MCF 10A (cell line): ENCODE data around the gene FASN. TPM values are rescaled to one million over a fixed set of nuclear protein-coding genes. Genes with fewer than 3 reads are reported as not detected.

Source experiments
- BruUV-seq: library from RNA; stranded (reverse); fragments of 400-500 nt; replicated peaks from 2 replicates; lab custom pipeline; 2021; lab: Mats Ljungman, UMichigan
- CTCF ChIA-PET: fragments of 300-600 bp; sonication (Branson Sonifier 250); formaldehyde crosslinking; extraction: SDS; loops from one replicate; lab custom pipeline; 2021; ENCODE audit warnings: antibody characterized with exemption, inconsistent platforms; lab: Yijun Ruan, JAX
- POLR2A ChIA-PET: fragments of 300-600, 350-650 bp; sonication (Branson Sonifier 250); formaldehyde crosslinking; extraction: SDS; loops from one replicate; lab custom pipeline; 2020; ENCODE audit warnings: antibody characterized with exemption, inconsistent platforms; lab: Yijun Ruan, JAX
- DNase-seq: peaks from one replicate; pipeline ENCODE4 v3.0.0-alpha.2; 2018; ENCODE audit not compliant: unreplicated experiment
- H3K27ac Mint-ChIP-seq: one replicate; pipeline ENCODE4 v1.8.0; 2022; ENCODE audit warnings: mild to moderate bottlenecking, low read depth, mixed read lengths; ENCODE audit not compliant: unreplicated experiment
- H3K27me3 Mint-ChIP-seq: one replicate; pipeline ENCODE4 v1.8.0; 2022; ENCODE audit warnings: mixed read lengths; ENCODE audit not compliant: insufficient read depth, unreplicated experiment
- H3K36me3 Mint-ChIP-seq: one replicate; pipeline ENCODE4 v1.8.0; 2022; ENCODE audit warnings: mild to moderate bottlenecking, moderate library complexity, mixed read lengths; ENCODE audit not compliant: insufficient read depth, unreplicated experiment
- H3K4me1 Mint-ChIP-seq: one replicate; pipeline ENCODE4 v1.8.0; 2022; ENCODE audit warnings: mixed read lengths; ENCODE audit not compliant: insufficient read depth, unreplicated experiment
- H3K4me3 Mint-ChIP-seq: one replicate; pipeline ENCODE4 v1.8.0; 2022; ENCODE audit warnings: mild to moderate bottlenecking, moderate library complexity, mixed read lengths; ENCODE audit not compliant: unreplicated experiment
- H3K9me3 Mint-ChIP-seq: one replicate; pipeline ENCODE4 v1.8.0; 2022; ENCODE audit warnings: mixed read lengths; ENCODE audit not compliant: unreplicated experiment
- intact Hi-C: fragments of 100-400 bp; cut with micrococcal nuclease; formaldehyde crosslinking; loops from 2 replicates; pipeline ENCODE4 v1.14.1; 2022
- total RNA-seq: library from RNA; stranded (reverse); gene quantifications from 2 replicates; pipeline ENCODE4 v1.2.3, GENCODE V29; 2022
- TF ChIP-seq, protein P1 (sequence below): fragments of 200-600 bp; IDR thresholded peaks from one replicate; pipeline ENCODE4 v1.8.0; 2022; ENCODE audit warnings: antibody characterized with exemption, mild to moderate bottlenecking; ENCODE audit not compliant: unreplicated experiment

FASN gene
- total RNA-seq, 1 experiment from 2014 or later: 120 TPM

DNA sequence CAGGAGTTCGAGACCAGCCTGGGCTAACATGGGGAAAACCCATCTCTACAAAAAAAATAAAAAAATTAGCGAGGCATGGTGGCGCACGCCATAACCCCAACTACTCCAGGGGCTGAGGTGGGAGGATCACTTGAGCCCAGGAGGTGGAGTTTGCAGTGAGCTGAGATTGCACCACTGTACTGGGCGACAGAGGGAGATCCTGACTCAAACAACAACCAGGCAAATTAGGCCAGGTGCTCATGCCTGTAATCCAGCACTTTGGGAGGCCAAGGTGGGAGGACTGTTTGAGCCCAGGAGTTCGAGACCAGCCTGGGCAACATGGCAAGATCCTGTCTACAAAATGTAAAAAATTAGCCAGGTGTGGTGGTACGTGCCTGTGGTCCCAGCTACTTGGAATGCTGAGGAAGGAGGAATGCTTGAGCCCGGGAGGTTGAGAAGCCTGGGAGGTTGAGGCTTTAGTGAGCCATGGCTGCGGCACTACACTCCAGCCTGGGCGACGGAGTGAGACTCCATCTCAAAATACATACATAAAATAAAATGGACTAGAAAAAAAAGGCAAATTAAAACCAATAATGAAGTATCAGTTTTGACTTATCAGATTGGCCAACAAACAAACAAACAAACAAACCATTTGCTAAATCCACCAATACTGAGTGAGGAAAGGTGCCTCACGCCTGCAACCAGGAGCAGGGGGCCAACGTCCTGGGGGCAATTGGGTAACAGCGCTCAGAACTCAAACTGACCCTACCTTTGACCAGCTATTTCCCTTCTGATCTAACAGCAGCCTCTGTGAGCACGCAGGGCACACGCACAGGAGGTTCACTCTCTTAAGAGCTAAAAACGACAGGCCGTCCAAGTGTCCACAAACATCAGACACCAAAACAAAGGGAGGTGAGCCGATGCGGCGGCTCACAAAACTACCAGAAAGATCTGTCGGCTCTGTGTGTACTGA is 19.4 kb upstream of the FASN start:
- CTCF ChIA-PET: no interaction called here
- no peak for DNase-seq
- H3K9me3 Mint-ChIP-seq: no peaks in the 10 kb centered on the region
- TF ChIP-seq, protein P1, sequence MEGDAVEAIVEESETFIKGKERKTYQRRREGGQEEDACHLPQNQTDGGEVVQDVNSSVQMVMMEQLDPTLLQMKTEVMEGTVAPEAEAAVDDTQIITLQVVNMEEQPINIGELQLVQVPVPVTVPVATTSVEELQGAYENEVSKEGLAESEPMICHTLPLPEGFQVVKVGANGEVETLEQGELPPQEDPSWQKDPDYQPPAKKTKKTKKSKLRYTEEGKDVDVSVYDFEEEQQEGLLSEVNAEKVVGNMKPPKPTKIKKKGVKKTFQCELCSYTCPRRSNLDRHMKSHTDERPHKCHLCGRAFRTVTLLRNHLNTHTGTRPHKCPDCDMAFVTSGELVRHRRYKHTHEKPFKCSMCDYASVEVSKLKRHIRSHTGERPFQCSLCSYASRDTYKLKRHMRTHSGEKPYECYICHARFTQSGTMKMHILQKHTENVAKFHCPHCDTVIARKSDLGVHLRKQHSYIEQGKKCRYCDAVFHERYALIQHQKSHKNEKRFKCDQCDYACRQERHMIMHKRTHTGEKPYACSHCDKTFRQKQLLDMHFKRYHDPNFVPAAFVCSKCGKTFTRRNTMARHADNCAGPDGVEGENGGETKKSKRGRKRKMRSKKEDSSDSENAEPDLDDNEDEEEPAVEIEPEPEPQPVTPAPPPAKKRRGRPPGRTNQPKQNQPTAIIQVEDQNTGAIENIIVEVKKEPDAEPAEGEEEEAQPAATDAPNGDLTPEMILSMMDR: no peak
- H3K4me3 Mint-ChIP-seq: no peak overlapping the region
- POLR2A ChIA-PET: no interaction called here
- intact Hi-C loops: no loop called here
- peak overlapping the region; percentile 19 for H3K27ac Mint-ChIP-seq
- H3K27me3 Mint-ChIP-seq: no peaks in the 10 kb centered on the region
- no TSS peak for BruUV-seq
- no peaks in the 10 kb centered on the region for H3K4me1 Mint-ChIP-seq
- H3K36me3 Mint-ChIP-seq: peaks cover 22% of the 10 kb centered on the region

DNA sequence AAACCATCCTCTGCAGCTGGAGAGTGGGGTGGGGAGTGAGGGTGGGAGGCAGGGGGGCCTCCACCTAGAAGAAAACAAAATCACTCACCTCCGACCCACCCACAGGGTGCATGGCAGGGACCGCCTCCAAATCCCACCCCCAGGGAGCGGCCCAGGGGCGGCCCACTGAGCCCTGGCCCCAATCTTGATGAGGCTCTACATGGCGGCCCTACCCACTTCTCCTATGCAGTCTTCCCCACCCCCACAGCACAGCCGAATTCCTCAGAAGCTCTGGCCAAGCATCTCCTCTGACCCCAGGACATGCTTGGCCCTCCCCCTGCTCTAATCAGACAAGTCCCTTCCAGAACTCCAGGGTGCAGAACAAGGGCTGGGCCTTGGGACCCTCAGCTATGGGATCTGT is 18.2 kb upstream of the FASN start:
- Mint-ChIP-seq H3K27me3 (no peaks in the 10 kb centered on the region), H3K36me3 (peaks cover 15% of the 10 kb centered on the region), H3K4me3 (no peak overlapping the region), H3K4me1 (no peaks in the 10 kb centered on the region), H3K9me3 (no peaks in the 10 kb centered on the region), H3K27ac (peak overlapping the region; percentile 19)
- intact Hi-C loops: no loop called here
- POLR2A ChIA-PET: no interaction called here
- BruUV-seq: no TSS peak
- TF ChIP-seq, protein P1: no peak
- no peak for DNase-seq
- CTCF ChIA-PET: no interaction called here

DNA sequence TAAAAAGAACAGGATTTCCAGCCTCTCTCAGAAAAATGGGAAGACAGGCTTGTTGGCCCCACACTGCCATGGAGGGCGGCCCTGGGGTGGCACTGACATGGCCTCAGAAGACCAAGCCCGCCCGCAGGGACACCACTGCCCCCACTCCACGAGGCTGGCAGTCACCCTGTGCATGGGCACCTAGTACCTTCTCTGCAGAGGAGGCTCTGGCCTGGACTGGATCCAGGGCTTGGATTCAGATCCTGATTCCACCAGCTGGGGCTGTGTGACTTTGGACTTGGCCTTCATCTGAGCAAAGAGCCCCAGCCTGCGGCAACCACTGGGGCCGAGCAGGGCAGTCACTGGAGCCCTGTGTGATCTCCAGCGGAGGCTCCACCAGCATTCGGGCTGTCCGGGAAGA is 16.8 kb upstream of the FASN start:
- intact Hi-C loops: no loop called here
- no peaks in the 10 kb centered on the region for H3K9me3 Mint-ChIP-seq
- H3K36me3 Mint-ChIP-seq: peaks cover 15% of the 10 kb centered on the region
- BruUV-seq: no TSS peak
- no peak overlapping the region for H3K4me3 Mint-ChIP-seq
- no peaks in the 10 kb centered on the region for H3K27me3 Mint-ChIP-seq
- no peak for DNase-seq
- CTCF ChIA-PET: no interaction called here
- TF ChIP-seq, protein P1: no peak
- POLR2A ChIA-PET: no interaction called here
- H3K4me1 Mint-ChIP-seq: no peaks in the 10 kb centered on the region
- no peak overlapping the region for H3K27ac Mint-ChIP-seq

GRCh38 chr17:82114447-82114846 is 16.4 kb upstream of the FASN start:
- CTCF ChIA-PET: interaction anchor here (0.6 kb wide), 1 partner anchor 40 kb away, joined by 3 read pairs; no protein-coding TSS in a partner anchor
- BruUV-seq: no TSS peak
- H3K27me3 Mint-ChIP-seq: no peaks in the 10 kb centered on the region
- no peak overlapping the region for H3K4me3 Mint-ChIP-seq
- intact Hi-C loops: no loop called here
- no peak for DNase-seq
- no peaks in the 10 kb centered on the region for H3K4me1 Mint-ChIP-seq
- TF ChIP-seq, protein P1: no peak
- no peak overlapping the region for H3K27ac Mint-ChIP-seq
- H3K36me3 Mint-ChIP-seq: peaks cover 15% of the 10 kb centered on the region
- no peaks in the 10 kb centered on the region for H3K9me3 Mint-ChIP-seq
- POLR2A ChIA-PET: no interaction called here
